ENCODE data around the gene ANO7.

ANO7 gene

DNA sequence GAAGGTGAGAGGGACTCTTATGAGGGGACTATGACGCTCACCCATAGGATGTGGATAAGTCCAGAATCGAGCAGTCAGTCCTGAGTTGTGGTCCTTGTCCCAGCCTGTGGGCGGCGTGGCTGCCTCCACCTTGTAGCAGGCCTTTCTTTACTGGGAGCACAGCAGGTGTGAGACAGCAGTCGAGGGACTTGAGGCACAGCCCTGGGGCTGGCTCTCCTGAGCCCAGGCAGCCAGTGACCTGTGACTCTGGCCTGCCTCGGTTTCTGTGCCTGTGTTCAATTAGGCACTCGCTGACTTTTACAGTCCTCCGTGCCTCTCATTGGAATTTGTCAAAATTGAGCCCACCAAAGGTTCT is 30.0 kb upstream of the ANO7 start:
- no peak for DNase-seq (ENCODE audit: low spot score)

GRCh38 chr2:241159116-241159515 is 29.4 kb upstream of the ANO7 start:
- DNase-seq (ENCODE audit: low spot score) = no peak

GRCh38 chr2:241160318-241160717 is 28.2 kb upstream of the ANO7 start:
- no peak for DNase-seq (ENCODE audit: low spot score)

- peak; percentile 62 for DNase-seq (ENCODE audit: low spot score)
Observed at GRCh38 chr2:241161646-241162281, 26.7 kb upstream of the ANO7 start.

DNA sequence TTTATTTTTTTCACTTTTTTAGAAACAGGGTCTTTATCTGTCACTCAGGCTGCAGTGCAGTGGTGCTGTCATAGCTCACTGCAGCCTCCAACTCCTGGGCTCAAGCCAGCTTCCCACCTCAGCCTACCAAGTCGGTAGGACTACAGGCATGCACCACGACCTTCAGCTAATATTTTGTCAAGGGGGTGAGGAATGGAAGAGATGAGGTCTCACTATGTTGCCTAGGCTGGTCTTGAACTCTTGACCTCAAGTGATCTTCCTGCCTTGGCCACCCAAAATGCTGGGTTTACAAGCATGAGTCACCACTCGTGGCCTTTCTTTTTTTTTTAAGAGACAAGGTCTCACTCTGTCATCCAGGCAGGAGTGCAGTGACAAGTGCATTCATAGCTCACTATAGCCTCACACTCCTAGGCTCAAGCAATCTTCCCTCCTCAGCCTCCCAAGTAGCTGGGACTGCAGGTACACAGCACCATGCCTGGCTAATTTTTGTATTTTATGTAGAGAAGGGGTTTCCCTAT is 24.8 kb upstream of the ANO7 start:
- DNase-seq (ENCODE audit: low spot score) = no peak

GRCh38 chr2:241168366-241168765 is 20.1 kb upstream of the ANO7 start:
- DNase-seq (ENCODE audit: low spot score) = no peak

GRCh38 chr2:241173557-241173956 is 14.9 kb upstream of the ANO7 start:
- no peak for DNase-seq (ENCODE audit: low spot score)

GRCh38 chr2:241177526-241178334 is 10.7 kb upstream of the ANO7 start:
- DNase-seq (ENCODE audit: low spot score) = no peak

- no peak for DNase-seq (ENCODE audit: low spot score)
Observed at GRCh38 chr2:241178961-241179360, 9.5 kb upstream of the ANO7 start.

GRCh38 chr2:241179899-241180298 is 8.6 kb upstream of the ANO7 start:
- peak; percentile 62 for DNase-seq (ENCODE audit: low spot score)

DNA sequence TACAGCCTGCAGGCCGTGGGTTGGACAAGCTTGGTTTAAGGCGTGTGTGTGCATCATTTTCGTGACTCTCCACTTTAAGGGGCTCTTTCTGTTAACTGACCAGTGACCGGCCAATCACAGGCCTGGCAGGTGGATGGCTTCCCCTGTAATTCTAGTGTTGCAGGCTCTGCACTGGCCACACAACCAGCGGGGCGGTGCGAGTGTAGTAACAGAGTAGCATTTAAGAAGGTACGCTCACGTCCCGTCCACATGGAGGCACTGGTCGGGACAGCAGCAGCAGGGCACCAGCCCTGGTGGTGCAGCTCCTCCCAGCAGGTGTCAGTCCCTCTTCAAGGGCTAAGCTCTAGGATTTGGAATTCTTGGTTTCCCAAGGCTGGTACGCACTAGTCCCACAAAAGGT is 8.0 kb upstream of the ANO7 start:
- DNase-seq (ENCODE audit: low spot score) = no peak

DNA sequence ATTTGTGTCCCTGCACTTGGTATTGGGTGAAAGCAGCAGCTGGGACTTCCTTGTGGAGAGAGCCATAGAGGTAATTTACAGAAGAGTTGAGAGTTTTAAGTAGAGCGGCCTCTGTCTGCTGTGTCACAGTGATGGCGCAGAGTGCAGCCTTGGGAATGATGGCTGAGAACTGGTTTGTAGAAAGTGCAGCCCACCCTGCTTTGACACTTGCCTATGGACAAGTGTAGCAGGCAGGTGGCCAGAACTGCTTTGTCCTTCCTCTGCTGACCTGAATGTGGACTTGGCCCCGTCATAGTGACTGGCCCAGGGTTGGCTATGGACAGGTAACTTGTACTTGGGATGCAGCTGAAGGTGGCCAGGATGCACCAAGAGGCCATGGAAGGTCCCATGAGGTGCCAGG is 6.4 kb upstream of the ANO7 start:
- no peak for DNase-seq (ENCODE audit: low spot score)

DNA sequence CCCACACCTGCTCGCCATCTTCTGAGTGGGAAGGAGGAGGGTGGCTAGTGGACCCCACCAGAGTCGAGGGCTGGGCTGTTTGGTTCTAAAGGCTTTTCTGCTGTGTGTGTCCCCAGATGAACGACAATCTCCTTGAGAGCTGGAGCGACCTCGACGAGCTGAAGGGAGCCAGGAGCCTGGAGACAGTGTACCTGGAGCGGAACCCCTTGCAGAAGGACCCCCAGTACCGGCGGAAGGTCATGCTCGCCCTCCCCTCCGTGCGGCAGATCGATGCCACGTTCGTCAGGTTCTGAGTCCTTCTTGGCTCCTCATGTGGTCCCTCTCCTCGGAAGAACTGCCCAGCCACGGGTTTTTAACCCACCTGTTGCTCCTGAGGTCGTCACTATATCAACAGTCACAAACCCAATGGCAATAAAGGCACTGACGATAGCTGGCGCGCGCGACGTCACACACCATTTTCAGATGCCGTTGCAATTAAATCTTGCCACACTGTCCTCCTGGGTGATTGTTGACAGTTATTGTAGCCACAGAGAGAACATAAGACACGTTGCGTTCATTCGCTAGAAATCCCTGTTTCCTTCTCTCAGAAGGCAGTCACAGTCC is 5.8 kb upstream of the ANO7 start:
- DNase-seq (ENCODE audit: low spot score) = no peak

GRCh38 chr2:241183221-241183620 is 5.3 kb upstream of the ANO7 start:
- no peak for DNase-seq (ENCODE audit: low spot score)

DNA sequence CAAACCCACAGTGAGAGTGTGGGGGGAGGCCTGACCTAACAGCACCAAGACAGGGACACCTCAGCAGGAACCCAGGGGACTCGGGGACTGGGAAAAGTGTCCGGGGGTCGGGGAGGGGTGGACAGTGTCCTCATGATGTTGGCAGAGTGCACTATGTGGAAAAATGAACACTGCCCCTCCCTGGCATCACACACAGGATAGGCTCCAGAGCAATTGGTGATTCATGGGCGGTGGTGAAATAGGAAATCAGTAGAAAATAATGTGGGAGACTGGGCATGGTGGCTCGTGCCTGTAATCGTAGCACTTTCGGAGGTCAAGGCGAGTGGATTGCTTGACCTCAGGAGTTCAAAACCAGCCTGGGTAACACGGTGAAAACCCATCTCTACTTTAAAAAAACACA is 3.6 kb upstream of the ANO7 start:
- no peak for DNase-seq (ENCODE audit: low spot score)

DNA sequence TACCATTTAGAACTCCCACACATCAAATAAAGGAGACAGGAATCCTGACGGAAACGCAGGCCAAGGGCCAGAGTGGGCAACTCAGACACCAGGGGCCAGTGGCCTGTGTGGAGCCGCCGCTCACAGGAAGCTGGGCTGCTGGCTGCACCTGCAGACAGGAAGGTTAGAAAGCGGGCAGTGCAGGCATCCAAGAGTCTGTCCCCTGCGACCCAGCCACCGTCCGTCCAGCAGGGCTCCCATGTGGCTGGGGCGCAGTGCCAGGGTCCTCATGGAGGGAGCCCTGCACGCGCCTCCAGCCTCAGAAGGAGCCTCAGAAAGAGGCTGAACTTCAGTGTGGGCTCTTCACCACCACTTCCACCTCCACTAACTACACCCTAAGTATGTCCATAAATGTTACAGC is 2.5 kb upstream of the ANO7 start:
- DNase-seq (ENCODE audit: low spot score) = no peak

GRCh38 chr2:241187101-241187917 is 1.2 kb upstream of the ANO7 start:
- no peak for DNase-seq (ENCODE audit: low spot score)

GRCh38 chr2:241187918-241188234 is 601 bp upstream of the ANO7 start:
- DNase-seq (ENCODE audit: low spot score) = no peak

DNA sequence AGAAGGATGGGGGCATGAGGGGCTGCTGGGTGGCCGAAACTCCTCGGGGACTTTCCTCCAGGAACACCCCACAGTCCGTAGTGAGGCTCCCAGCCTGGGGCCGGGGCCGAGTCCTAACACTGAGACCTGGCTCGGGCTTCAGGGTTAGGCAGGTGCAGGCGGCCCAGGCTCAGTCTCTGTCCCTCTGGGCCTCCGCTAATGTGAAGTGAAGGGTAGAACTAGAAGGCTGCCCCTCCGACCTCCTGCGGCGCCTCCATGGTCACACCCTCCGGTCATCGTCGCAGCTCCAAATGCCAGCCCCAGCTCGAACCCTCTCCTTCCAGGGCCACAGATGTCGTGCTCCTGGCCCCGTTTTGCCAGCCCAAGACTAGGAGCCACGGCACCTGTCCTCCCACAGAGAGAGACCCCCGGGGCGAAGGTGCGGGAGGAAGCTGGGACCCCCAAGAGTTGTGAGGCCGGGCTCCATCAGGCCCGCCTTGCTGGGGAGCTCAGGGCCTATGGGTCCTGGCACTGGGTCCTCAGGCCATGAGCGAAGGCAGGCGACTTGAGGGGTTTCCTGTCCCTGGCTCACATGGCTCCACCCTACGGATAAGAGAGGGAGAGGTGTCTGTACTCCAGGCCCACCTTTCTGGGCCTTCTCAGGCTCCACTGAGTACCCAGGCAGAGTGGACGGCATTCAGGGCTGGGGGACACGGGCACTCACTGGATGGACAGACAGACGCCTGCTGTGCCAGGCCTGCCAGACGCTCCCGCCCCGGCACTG is 797 bp downstream of the ANO7 start:
- DNase-seq (ENCODE audit: low spot score) = no peak

DNA sequence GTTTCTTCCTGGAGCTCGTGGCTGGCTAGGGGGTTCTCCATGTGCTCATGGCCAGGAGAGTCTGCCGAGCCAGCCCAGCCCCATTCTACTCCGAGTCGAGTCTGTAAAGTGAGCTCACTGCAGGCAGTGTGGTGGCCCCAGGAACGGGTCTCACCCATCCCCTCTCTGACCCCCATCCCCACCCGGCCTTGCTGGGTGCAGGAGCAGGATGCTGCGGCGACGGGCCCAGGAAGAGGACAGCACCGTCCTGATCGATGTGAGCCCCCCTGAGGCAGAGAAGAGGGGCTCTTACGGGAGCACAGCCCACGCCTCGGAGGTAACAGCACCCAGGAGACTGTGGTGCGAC is 1.4 kb downstream of the ANO7 start:
- DNase-seq (ENCODE audit: low spot score) = no peak

- DNase-seq (ENCODE audit: low spot score) = no peak
Observed at GRCh38 chr2:241190291-241190981, 2.0 kb downstream of the ANO7 start.
